HG03520 (cell line): ENCODE data around the gene SCN2A.

Experiments used
- ATAC-seq: cut with Tn5 transposase; IDR thresholded peaks from one replicate; pipeline ENCODE4 v1.9.1; 2021; ENCODE audit warnings: mild to moderate bottlenecking, moderate library complexity; ENCODE audit not compliant: unreplicated experiment

SCN2A gene

GRCh38 chr2:165239230-165239629 lies at the start of gene SCN2A:
TSS of gene SCN2A (plus strand) at chr2:165239414. CDS start at chr2:165295824, 56,410 bp downstream.
- ATAC-seq, result peak; percentile 78

GRCh38 chr2:165191096-165191728 lies 48.0 kb upstream of the SCN2A start:
- no peak for ATAC-seq

DNA sequence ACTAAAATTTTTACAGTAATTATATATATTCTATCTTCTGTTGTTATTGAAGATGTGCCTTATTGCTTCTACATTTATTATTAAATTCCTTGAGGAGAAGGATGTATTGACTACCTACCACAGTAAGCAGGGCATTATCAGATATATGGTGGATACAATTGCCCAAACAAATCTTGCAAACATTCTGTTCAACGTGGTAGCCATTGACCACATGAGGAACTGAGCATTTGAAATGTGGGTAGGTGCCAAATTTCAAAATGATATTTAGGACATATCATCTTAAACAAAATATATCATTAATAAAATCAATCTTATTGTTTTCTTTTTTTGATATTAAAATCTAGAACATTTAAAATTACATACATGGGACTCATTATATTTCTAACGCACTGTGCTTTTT lies 46.5 kb upstream of the SCN2A start:
- peak; percentile 37 for ATAC-seq

DNA sequence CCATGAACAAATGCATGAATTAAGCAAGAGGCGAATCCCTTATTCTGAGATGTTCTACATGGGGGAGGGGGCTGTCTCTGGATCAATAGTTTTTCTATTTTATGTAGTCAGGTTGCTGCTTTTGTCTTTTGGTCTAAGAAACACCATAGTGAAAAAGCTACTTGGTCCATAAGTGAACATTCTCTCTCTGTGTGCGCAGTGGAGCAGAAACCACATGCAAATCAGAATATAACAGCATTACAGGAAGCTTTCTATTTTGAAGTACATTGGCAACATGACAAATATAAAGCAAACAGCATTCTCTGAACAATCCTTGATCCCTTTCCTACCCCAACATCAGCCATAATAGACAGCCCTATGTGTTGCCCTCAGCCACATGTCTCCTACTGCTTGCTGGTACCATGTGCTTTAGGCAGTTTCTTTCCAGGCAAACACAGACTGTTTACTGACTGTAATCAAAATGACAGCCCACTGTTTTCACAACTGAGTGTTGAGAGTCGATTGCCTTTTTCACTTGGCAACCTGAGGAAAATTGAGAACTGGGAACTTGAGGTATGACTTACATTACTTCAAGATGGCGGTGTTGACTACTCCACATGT lies 45.9 kb upstream of the SCN2A start:
- peak; percentile 96 for ATAC-seq

- ATAC-seq, result no peak
Measured at GRCh38 chr2:165196411-165196810, 42.8 kb upstream of the SCN2A start.

DNA sequence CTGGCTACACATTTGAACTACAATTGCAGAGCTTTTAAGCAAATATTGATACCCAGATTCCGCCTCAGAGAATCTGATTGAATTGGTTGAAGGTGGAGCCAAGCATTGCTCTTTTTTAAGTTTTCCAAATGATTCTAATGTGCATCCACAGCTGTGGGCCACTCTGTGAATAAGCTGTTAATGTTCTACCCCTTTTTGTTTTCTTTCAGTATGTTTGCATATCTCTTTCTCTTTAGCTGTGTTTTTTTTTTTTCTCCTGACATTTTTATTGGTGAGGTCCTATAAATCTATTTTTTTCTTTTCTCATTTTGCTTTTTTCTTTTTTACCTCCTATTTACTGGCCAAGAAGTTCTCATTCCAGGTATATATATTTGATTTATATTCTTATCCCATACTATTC lies 41.9 kb upstream of the SCN2A start:
- no peak for ATAC-seq

DNA sequence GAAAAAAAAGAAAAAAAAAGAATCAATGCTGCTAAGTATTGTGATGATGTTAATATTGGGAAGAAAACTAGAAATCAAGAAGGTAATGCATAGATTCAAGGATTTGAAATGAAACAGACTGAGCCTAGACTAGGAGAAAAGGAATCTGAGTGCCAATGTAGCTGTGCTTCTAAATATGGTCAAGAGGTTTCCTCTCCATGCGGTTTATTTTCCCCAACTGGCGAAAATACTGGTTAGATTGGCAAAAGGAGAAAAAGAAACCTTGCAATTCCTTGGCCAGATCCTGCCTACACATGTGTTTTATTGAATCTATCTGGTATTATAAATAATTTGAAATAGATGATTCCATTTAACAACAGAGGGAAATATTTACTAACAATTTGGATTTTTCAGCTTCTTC lies 41.0 kb upstream of the SCN2A start:
- ATAC-seq, result no peak

- ATAC-seq, result no peak
Measured at GRCh38 chr2:165202239-165202638, 37.0 kb upstream of the SCN2A start.

GRCh38 chr2:165203689-165204559 lies 35.3 kb upstream of the SCN2A start, which contains the start of gene SCN3A:
TSS of gene SCN3A (minus strand) at chr2:165204050. CDS start at chr2:165176394, 27,656 bp downstream.
- ATAC-seq, result peak; percentile 65

DNA sequence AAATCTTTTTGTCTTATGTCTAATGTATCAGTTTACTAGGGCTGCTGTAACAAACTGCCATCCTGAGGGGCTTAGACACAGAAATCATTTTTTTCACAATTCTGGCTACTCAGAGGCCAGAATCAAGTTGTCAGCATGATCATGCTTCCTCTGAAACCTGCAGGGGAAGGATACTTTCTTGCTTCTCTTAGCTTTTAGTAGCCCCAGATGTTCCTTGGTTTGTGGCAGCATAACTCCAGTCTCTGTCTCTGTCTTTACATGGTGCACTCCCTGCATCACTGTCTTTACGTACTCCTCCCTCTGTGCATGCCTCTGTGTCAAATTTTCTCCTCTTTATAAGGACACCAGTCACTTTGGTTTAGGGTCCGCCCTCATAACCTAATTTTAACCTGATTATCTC lies 33.3 kb upstream of the SCN2A start:
- no peak for ATAC-seq

GRCh38 chr2:165208094-165208493 lies 31.1 kb upstream of the SCN2A start:
- ATAC-seq, result no peak

DNA sequence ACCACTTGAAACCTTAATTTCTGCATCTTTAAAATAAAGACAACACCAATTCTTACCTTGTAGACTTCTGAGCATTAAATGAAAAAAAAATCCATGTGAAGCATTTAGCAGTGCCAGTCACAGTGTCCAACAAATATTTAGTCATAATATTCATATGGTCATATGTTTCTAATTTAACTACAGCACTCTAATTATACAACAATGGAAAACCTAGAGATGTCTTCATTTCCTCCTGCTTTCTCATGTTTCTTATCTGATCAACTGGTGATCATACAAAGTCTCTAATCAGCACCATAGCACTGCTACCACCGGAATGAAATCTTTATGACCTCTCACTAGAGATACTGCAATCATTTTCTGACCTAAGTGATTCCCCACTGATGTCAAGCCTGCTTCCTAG lies 25.1 kb upstream of the SCN2A start:
- ATAC-seq, result no peak

GRCh38 chr2:165219481-165219880 lies 19.7 kb upstream of the SCN2A start:
- ATAC-seq, result no peak

GRCh38 chr2:165224941-165225340 lies 14.3 kb upstream of the SCN2A start:
- ATAC-seq, result no peak

GRCh38 chr2:165227571-165227970 lies 11.6 kb upstream of the SCN2A start:
- ATAC-seq, result no peak

GRCh38 chr2:165237056-165237455 lies 2.2 kb upstream of the SCN2A start:
- ATAC-seq, result no peak

DNA sequence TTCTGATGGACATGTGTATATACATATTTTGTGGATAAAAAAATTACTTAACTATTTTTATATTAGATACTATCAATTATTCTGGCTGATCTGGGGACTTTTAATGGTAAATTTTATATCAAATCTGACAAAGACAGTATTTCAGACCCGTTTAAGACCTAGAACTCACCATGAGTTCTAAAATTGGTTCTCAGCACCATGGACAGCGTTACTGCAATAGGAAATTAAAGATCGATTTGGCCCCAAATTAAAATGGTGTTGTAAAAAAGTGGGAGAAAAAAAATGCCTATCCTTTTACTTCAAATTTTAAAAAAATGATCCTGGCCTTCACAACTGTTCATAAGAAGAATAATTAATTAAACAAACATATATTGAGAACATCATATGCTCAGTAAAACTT lies 919 bp upstream of the SCN2A start:
- no peak for ATAC-seq

DNA sequence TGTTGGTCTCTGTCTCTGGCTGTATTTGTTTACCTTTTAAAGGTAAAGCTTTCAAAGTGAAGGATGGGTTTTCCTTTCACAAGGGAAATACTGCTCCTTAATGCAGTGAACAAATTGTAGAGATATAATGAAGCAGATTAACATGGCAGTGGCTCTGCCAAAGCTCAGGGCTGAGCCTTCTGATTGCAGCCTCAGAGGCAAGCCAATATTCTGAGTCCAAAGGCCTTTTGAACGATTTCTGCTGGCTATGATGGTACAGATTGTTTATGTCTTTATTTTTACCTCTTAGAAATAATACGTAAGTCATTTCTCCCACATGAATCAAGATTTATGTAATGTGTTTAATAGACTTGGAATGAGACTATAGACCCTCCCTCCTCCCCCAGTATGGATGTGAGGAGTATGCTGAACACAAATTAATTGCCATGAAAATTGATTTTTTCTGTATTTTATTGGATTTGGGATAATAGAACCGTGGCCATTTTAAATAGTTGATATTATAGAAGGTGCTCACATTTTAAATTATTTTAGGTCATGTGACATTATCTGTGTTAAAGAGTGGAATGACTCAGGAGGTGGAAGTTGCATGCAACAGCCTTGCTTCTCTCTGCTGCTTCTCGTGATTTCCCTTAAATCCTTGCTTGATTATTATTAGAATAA lies 772 bp downstream of the SCN2A start:
- no peak for ATAC-seq

DNA sequence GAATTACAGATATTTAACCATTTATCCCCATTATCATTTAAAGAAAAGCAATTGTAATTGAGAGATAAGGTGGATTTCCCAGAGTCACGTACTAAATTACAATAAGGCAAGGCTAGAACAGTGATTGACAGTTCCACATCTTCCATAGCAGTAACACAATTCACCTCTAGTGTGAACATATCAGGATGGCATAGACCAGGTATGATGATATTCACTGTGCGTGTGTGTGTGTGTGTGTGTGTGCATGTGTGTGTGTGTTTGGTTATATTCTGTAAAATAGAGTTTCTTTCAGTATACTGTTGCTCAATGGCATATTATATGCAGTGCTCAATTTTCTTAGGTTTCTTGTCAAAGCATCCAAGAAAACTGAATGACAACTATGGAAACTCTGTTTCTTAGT lies 1.7 kb downstream of the SCN2A start:
- no peak for ATAC-seq

- ATAC-seq, result no peak
Measured at GRCh38 chr2:165245081-165245793, 6.0 kb downstream of the SCN2A start.

DNA sequence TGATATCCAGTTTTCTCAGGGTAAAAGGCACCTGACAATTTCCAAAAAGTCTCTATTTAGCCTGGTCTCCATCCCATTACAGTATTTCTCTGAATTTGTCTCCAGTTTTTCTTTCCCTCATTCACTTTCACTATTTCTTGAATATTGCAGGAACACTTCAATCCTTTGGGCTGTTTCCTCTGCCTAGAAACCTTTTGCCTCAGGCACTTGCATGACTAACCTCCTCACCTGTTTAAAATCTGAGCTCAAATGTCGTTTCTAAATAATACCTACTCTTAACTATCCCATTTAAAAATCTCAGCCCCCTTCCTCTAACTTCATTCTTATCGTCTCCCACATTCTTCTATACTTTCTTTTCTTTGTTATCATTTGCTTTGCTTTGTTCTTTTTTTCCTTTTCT lies 9.0 kb downstream of the SCN2A start:
- ATAC-seq, result no peak
